ENCODE measurements around the gene R3HDM1. TPM values are rescaled to one million over a fixed set of nuclear protein-coding genes. Genes with fewer than 3 reads are reported as not detected.
A peak's percentile ranks its signal among the peaks of the same experiment; 100 is the strongest.

The R3HDM1 gene
- total RNA-seq, 1 donor from 2014 or later: 18.2 TPM

DNA sequence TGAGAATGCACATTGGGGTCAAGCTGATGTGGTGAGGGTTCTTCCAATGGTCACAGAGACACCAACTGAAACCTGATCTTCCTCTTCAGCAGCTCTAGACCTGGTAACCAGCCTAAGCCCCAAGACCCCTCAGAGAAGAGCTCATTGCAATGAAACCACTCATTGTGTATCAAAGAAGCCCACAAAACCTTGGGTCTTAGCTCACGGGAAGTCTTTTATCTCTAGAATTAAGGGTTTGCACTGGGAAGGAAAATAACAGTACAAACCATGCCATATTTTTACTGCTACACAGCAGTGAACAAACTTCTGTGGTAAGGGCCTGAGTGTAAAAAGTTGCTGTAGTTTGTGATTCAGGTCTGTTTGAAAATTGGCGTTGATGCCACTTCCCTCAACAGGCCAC lies 201.8 kb downstream of the R3HDM1 start:
- H3K4me3 ChIP-seq: no peak overlapping the region
- no peak for DNase-seq (ENCODE audit: extremely low spot score in 2 of 2)
- intact Hi-C loops (cut with DNase I): no loop called here
- H3K9me3 ChIP-seq: no peaks in the 10 kb centered on the region
- TF ChIP-seq POLR2AphosphoS5 (IDR thresholded peaks at IDR 0.05; ENCODE audit: insufficient read depth in 1 of 2, low read depth in 1 of 2) (no peak), POLR2A (IDR thresholded peaks at IDR 0.05) (no peak), CTCF (IDR thresholded peaks at IDR 0.05) (no peak)
- no peaks in the 10 kb centered on the region for H3K4me1 ChIP-seq
- no peaks in the 10 kb centered on the region for H3K27me3 ChIP-seq
- H3K36me3 ChIP-seq: no peaks in the 10 kb centered on the region
- no peak overlapping the region for H3K27ac ChIP-seq

DNA sequence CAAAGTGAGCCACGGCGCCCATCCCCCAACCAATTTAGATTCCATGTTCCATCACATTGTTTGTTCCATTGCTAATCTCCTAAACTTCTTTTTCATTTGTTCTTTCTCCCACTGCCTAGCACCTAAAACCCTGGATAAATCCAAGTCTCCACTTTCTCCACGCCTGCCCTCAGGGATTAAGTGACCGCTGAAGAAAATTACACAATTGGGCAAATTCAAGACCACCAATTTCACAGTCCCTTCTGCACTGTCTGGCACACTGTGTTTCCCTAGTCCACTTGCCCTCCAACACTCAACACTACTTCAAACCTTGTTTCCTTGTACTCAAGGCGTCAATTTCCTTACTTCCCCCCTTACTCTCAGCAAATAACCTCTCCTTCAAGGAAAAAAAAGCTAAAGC lies 205.3 kb downstream of the R3HDM1 start:
- H3K27me3 ChIP-seq: no peaks in the 10 kb centered on the region
- no peak for DNase-seq (ENCODE audit: extremely low spot score in 2 of 2)
- intact Hi-C loops (cut with DNase I): no loop called here
- no peak overlapping the region for H3K27ac ChIP-seq
- H3K4me1 ChIP-seq: no peaks in the 10 kb centered on the region
- no peaks in the 10 kb centered on the region for H3K9me3 ChIP-seq
- TF ChIP-seq POLR2AphosphoS5 (IDR thresholded peaks at IDR 0.05; ENCODE audit: insufficient read depth in 1 of 2, low read depth in 1 of 2) (no peak), CTCF (IDR thresholded peaks at IDR 0.05) (no peak), POLR2A (IDR thresholded peaks at IDR 0.05) (no peak)
- H3K4me3 ChIP-seq: no peak overlapping the region
- H3K36me3 ChIP-seq: no peaks in the 10 kb centered on the region

GRCh38 chr2:135740206-135740605 lies 208.9 kb downstream of the R3HDM1 start:
- DNase-seq (ENCODE audit: extremely low spot score in 2 of 2): no peak
- TF ChIP-seq POLR2AphosphoS5 (IDR thresholded peaks at IDR 0.05; ENCODE audit: insufficient read depth in 1 of 2, low read depth in 1 of 2) (no peak), CTCF (IDR thresholded peaks at IDR 0.05) (no peak), POLR2A (IDR thresholded peaks at IDR 0.05) (no peak)
- H3K9me3 ChIP-seq: no peaks in the 10 kb centered on the region
- intact Hi-C loops (cut with DNase I): loop anchor here (10.0 kb wide), 1 partner anchor 245 kb away; the partner anchor contains the start of gene DARS1
- H3K27me3 ChIP-seq: no peaks in the 10 kb centered on the region
- no peaks in the 10 kb centered on the region for H3K36me3 ChIP-seq
- peaks cover 25% of the 10 kb centered on the region for H3K4me1 ChIP-seq
- no peak overlapping the region for H3K27ac ChIP-seq
- H3K4me3 ChIP-seq: no peak overlapping the region

DNA sequence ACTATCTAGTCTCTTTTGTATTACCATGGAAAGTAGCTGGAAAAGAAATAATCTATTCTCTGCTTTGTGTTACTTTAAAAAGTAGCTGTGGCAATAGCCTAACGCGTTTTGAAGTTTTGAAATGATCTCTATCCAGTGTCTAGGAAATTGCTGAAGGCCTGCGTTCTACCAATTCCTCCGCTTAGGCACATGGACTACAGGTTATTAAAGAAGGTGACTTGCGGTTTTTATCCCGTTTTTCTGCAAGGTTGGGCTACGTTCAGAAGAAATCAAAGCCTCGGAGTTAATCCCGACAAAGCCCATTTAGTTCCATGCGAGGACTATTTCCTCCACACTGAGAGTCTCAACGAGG lies 209.7 kb downstream of the R3HDM1 start:
- intact Hi-C loops (cut with DNase I): loop anchor here (10.0 kb wide), 1 partner anchor 244 kb away; the partner anchor contains the start of gene DARS1
- TF ChIP-seq POLR2A (IDR thresholded peaks at IDR 0.05): no peak

GRCh38 chr2:135741395-135742324 lies 210.4 kb downstream of the R3HDM1 start, which contains the start of gene UBXN4:
Gene UBXN4, plus strand, starts transcription at chr2:135741855. Its CDS starts 75 bp downstream, at chr2:135741930.
- Histone ChIP-seq H3K9me3 (no peaks in the 10 kb centered on the region), H3K27ac (peak within 1 kb of the TSS; percentile 100), H3K4me3 (peak within 1 kb of the TSS; percentile 71 to 99), H3K36me3 (no peaks in the 10 kb centered on the region), H3K27me3 (no peaks in the 10 kb centered on the region), H3K4me1 (peaks cover 36% of the 10 kb centered on the region)
- TF ChIP-seq POLR2A (IDR thresholded peaks at IDR 0.05) (peak in 1 of 2 donors; percentile 90), CTCF (IDR thresholded peaks at IDR 0.05) (peak in 1 of 3 experiments; percentile 13), POLR2AphosphoS5 (IDR thresholded peaks at IDR 0.05; ENCODE audit: insufficient read depth in 1 of 2, low read depth in 1 of 2) (peak; percentile 96 to 97)
- intact Hi-C loops (cut with DNase I): loop anchor here (10.0 kb wide), 1 partner anchor 243 kb away; the partner anchor contains the start of gene DARS1
- DNase-seq (ENCODE audit: extremely low spot score in 2 of 2): peak; percentile 99

More for the DNA sequence above, 209.7 kb downstream of the R3HDM1 start:
- Histone ChIP-seq H3K9me3 (no peaks in the 10 kb centered on the region), H3K27me3 (no peaks in the 10 kb centered on the region), H3K4me1 (peaks cover 29% of the 10 kb centered on the region), H3K4me3 (peak overlapping the region; percentile 71 to 99), H3K36me3 (no peaks in the 10 kb centered on the region), H3K27ac (peak overlapping the region; percentile 100)
- no peak for DNase-seq (ENCODE audit: extremely low spot score in 2 of 2)

Measured in vagina (tissue), 2 donors.